Right atrium auricular region (tissue), 2 donors: Measurements from ENCODE around the gene MYO1H. TPM values are rescaled to one million over a fixed set of nuclear protein-coding genes. Genes with fewer than 3 reads are reported as not detected.

Source experiments
- DNase-seq: peaks from one replicate; pipeline ENCODE4 v3.0.0-alpha.2; 2019; ENCODE audit warnings: low spot score
- H3K27ac ChIP-seq, 2 donors: fragments of 200-600 bp; sonication (generic); 1 replicate in 1 of 2; 2 replicates in 1 of 2; pipeline ENCODE4 v1.5.1; 2016 to 2019
- H3K27me3 ChIP-seq, 2 donors: fragments of 200-600 bp; sonication (generic); one replicate each; pipeline versions ENCODE4 v1.5.1 to v1.6.0; 2017 to 2019
- H3K36me3 ChIP-seq: fragments of 200-600 bp; sonication (generic); one replicate; pipeline ENCODE4 v1.5.1; 2016
- H3K4me1 ChIP-seq, 2 donors: fragments of 200-600 bp; sonication (generic); one replicate each; pipeline versions ENCODE4 v1.5.1 to v1.6.0; 2017 to 2019
- H3K4me3 ChIP-seq, 2 donors: fragments of 200-600 bp; sonication (generic); 1 replicate in 1 of 2; 2 replicates in 1 of 2; pipeline ENCODE4 v1.5.1; 2017 to 2019; ENCODE audit warnings: mild to moderate bottlenecking in 1 of 2, moderate library complexity in 1 of 2
- H3K9me3 ChIP-seq, 2 donors: fragments of 200-600 bp; sonication (generic); one replicate each; pipeline ENCODE4 v1.5.1; 2019
- CTCF ChIP-seq, 2 donors: fragments of 200-600 bp; sonication (generic); IDR thresholded peaks; one replicate each; pipeline ENCODE4 v1.5.1; 2019; ENCODE audit warnings: antibody characterized with exemption in 2 of 2
- total RNA-seq, 2 donors: library from RNA; depleted of rRNA; stranded (reverse); fragments of >200 nt; gene quantifications; one replicate each; pipeline ENCODE4 v1.1.0, GENCODE V29; 2016

Gene MYO1H
- total RNA-seq, 2 donors from 2014 or later, result 0.16 to 0.63 TPM

- no peak overlapping the region for H3K4me3 ChIP-seq
- no peaks in the 10 kb centered on the region for H3K36me3 ChIP-seq
- H3K9me3 ChIP-seq, result no peaks in the 10 kb centered on the region
- TF ChIP-seq CTCF (IDR thresholded peaks at IDR 0.05), result no peak
- peaks cover 0 to 10% of the 10 kb centered on the region in 2 donors for H3K27me3 ChIP-seq
- H3K4me1 ChIP-seq, result peaks cover 0 to 8% of the 10 kb centered on the region in 2 donors
- H3K27ac ChIP-seq, result no peak overlapping the region
- no peak for DNase-seq
Measured at GRCh38 chr12:109304485-109304884, 43.2 kb upstream of the MYO1H start.

- DNase-seq, result no peak
- Histone ChIP-seq H3K4me1 (peaks cover 0 to 14% of the 10 kb centered on the region in 2 donors), H3K27ac (no peak overlapping the region), H3K27me3 (peaks cover 0 to 10% of the 10 kb centered on the region in 2 donors), H3K36me3 (no peaks in the 10 kb centered on the region), H3K4me3 (no peak overlapping the region), H3K9me3 (no peaks in the 10 kb centered on the region)
- TF ChIP-seq CTCF (IDR thresholded peaks at IDR 0.05), result no peak
Measured at GRCh38 chr12:109305547-109305946, 42.2 kb upstream of the MYO1H start.

GRCh38 chr12:109307051-109307450, 40.6 kb upstream of the MYO1H start:
- no peak for DNase-seq
- peaks cover 0 to 10% of the 10 kb centered on the region in 2 donors for H3K27me3 ChIP-seq
- no peak overlapping the region for H3K4me3 ChIP-seq
- no peaks in the 10 kb centered on the region for H3K9me3 ChIP-seq
- no peak overlapping the region for H3K27ac ChIP-seq
- no peak for TF ChIP-seq CTCF (IDR thresholded peaks at IDR 0.05)
- no peaks in the 10 kb centered on the region for H3K36me3 ChIP-seq
- peaks cover 0 to 16% of the 10 kb centered on the region in 2 donors for H3K4me1 ChIP-seq

- Histone ChIP-seq H3K4me3 (peak within 1 kb of the TSS; percentile 31 to 47), H3K4me1 (peaks cover 0 to 16% of the 10 kb centered on the region in 2 donors), H3K27ac (no peak within 1 kb of the TSS), H3K36me3 (no peaks in the 10 kb centered on the region), H3K27me3 (peaks cover 0 to 10% of the 10 kb centered on the region in 2 donors), H3K9me3 (no peaks in the 10 kb centered on the region)
- no peak for TF ChIP-seq CTCF (IDR thresholded peaks at IDR 0.05)
- no peak for DNase-seq
Measured at GRCh38 chr12:109308534-109309380, 38.9 kb upstream of the MYO1H start, which contains the start of gene FOXN4. Gene FOXN4, minus strand, starts transcription at chr12:109309284. Its CDS starts 963 bp downstream, at chr12:109308321.

GRCh38 chr12:109309381-109310246, 38.1 kb upstream of the MYO1H start:
- Histone ChIP-seq H3K9me3 (no peaks in the 10 kb centered on the region), H3K36me3 (no peaks in the 10 kb centered on the region), H3K27me3 (peaks cover 0 to 10% of the 10 kb centered on the region in 2 donors), H3K4me3 (peak overlapping the region; percentile 31 to 47), H3K4me1 (peaks cover 0 to 16% of the 10 kb centered on the region in 2 donors), H3K27ac (no peak overlapping the region)
- TF ChIP-seq CTCF (IDR thresholded peaks at IDR 0.05), result no peak
- DNase-seq, result no peak
